ENCODE measurements around the gene MYG1.
A peak's percentile ranks its signal among the peaks of the same experiment; 100 is the strongest.
"Not testable (repeated sequence)": the region's sequence is repeated elsewhere in the genome, so short reads cannot be mapped to it uniquely, and the experiment has no call there.

The MYG1 gene

DNA sequence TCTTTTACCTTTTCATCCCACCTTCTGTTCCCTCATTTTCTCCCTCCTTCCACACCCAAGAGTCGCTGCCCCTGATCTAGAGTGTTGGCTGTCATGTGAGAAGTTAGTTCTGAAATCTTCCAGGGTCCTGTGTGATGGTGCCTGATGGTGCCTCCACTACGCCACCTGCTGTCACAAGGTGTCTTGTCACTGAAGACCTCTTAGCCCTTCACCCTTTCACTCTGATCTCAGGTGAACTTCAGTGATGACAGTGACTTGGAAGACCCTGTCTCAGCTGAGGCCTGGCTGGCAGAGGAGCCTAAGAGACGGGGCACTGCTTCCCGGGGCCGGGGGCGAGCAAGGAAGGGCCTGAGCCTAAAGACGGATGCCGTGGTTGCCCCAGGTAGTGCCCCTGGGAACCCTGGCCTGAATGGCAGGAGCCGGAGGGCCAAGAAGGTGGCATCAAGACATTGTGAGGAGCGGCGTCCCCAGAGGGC, 11.7 kb upstream of the MYG1 start:
- peak; percentile 48 for DNase-seq (ENCODE audit: low read depth)

GRCh38 chr12:53288322-53288721, 11.2 kb upstream of the MYG1 start:
- DNase-seq (ENCODE audit: low read depth), result no peak

GRCh38 chr12:53289891-53290290, 9.6 kb upstream of the MYG1 start:
- DNase-seq (ENCODE audit: low read depth), result no peak

GRCh38 chr12:53290661-53291060, 8.8 kb upstream of the MYG1 start:
- DNase-seq (ENCODE audit: low read depth), result peak; percentile 66

DNA sequence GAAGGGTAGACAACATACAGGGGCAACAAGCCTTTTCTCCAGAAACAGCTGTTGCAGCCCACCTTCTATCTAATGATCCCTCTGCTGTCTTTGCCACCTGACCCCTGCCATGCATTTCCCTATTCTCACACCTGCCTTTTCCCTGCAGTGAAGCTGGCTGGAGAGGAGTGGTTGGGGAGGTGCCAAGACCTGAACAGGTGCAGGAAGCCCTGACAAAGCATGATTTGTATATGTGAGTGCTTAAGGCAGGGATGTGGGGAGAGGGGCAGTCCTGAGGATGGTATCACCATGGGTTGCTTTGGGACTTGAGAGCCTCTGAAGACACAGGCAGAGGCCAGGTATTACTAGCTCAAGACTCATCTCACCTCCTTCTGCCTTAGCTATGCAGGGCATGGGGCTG, 7.1 kb upstream of the MYG1 start:
- no peak for DNase-seq (ENCODE audit: low read depth)

DNA sequence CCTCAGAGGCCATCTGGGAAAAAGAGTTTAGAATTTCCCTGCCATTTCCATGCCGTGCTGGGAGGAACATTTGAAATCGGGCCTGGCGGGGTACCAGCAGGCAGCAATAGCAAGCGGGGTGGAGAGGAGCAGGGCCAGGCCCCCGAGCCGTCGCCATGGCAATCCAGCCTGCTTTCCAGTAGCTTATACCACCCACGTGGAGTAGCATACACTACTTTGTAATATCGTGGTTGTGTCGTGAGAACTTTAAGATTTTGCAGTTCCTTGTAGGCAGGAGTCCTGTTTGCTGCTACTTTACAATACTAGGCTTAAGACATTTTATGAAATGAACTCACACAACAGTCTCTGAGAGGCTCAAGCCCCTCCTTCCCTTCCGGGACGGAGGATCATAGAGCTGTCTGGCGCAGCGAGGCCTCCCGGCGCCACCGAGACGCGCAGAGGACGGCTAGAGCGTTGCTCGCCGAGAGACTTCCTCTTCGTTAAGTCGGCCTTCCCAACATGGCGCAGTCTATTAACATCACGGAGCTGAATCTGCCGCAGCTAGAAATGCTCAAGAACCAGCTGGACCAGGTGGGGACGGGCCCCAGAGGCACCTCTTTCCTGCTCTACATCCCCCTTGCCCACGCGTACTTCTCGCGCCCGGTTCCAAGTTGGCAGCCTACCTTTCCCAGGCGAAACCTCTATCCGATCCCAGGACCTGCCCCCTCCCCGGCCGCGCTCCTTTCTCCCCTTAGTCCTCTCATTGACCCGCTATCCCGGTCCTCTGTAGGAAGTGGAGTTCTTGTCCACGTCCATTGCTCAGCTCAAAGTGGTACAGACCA, 4.2 kb upstream of the MYG1 start, which contains the start of gene PFDN5:
TSS of gene PFDN5 (plus strand) at position 473 of the 821 bp plus-strand sequence. CDS start at position 499, 26 bp downstream.
- peak; percentile 92 for DNase-seq (ENCODE audit: low read depth)

DNA sequence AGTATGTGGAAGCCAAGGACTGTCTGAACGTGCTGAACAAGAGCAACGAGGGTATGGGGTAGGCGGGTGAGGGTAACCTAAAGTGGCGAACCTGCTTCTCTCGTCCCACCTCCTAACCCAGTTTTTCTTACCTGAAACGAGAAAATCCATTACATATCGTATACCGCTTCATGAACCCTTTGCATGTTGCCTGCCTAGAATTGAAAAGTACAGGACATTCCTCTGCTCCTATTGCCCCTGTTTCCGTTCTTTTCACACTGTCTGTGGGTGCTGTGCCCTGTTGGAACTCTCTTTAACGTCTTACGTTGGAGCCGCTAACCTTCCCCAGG, 3.6 kb upstream of the MYG1 start:
- DNase-seq (ENCODE audit: low read depth), result no peak

DNA sequence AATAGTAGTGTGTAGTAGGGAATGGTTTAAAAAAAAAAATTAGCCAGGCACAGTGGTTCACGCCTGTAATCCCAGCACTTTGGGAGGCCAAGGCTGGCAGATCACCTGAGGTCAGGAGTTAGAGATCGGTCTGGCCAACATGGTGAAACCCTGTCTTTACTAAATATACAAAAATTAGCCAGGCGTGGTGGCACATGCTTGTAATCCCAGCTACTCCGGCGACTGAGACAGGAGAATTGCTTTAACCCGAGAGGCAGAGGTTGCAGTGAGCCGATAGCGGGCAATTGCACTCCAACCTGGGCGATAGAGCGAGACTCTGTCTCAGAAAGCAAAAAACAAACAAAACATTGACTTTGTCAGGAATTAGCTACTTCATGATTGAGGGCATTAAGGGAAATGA, 2.4 kb upstream of the MYG1 start:
- not testable (repeated sequence) for DNase-seq (ENCODE audit: low read depth)

DNA sequence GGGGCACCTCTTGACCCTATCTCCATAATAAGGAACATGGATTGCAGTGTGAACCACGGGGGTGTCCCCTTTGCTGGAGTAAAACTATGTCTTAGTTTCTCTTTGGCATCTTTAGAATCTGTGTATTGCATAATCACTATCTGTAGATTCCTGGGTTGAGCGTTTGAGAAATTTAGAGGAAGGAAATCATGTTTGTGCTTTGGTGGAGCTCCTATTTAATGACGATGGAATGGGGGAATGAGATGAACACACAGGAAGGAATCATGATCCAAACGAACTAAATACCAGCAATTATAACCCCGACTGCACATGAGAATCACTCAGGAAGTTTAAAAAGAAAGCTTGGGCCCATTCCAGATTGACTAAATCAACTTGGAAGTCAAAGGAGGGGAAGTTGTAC, 1.3 kb upstream of the MYG1 start:
- peak; percentile 92 for DNase-seq (ENCODE audit: low read depth)

DNA sequence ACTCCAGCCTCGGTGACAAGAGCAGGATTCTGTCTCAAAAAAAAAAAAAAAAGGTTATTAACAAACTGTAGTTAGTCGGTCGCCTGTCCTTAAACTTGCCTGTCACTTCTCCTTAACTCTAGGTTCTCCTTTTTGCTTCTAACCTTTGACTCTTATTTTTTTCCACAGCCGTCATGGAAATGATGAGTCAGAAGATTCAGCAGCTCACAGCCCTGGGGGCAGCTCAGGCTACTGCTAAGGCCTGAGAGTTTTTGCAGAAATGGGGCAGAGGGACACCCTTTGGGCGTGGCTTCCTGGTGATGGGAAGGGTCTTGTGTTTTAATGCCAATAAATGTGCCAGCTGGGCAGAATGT, 418 bp upstream of the MYG1 start:
- peak; percentile 80 for DNase-seq (ENCODE audit: low read depth)

DNA sequence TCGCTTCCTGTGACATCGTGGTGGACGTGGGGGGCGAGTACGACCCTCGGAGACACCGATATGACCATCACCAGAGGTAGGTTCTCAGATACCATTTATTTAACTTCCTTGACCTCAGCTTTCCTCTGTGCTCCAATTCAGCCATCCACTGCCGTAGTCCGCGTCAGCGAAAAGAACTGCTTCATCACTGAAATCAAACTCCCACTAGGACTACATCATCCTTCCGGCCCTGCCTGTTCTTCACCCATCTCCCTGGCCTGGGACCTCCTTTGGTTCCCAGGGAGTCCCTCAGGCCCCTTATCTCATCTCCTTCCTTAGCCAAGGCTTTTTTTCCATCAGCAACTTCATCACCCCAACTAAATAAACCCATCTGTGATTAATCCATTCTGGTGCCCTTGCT, 692 bp downstream of the MYG1 start:
- DNase-seq (ENCODE audit: low read depth), result peak; percentile 59

GRCh38 chr12:53302903-53303302, 3.4 kb downstream of the MYG1 start:
- no peak for DNase-seq (ENCODE audit: low read depth)

DNA sequence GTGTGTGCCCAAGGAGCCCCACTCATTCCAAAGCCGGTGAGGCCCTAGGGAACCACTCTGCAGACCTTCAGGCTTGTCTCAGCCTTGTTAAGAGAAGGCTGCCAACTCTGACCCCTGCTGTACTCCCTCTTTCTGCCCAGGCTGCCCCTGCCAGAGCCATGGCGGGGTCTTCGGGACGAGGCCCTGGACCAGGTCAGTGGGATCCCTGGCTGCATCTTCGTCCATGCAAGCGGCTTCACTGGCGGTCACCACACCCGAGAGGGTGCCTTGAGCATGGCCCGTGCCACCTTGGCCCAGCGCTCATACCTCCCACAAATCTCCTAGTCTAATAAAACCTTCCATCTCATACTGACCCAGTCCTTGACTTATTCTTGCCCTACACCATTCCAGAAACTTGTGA, 7.3 kb downstream of the MYG1 start:
- DNase-seq (ENCODE audit: low read depth), result no peak

- DNase-seq (ENCODE audit: low read depth), result no peak
Observed at GRCh38 chr12:53308276-53308675, 8.8 kb downstream of the MYG1 start.

DNA sequence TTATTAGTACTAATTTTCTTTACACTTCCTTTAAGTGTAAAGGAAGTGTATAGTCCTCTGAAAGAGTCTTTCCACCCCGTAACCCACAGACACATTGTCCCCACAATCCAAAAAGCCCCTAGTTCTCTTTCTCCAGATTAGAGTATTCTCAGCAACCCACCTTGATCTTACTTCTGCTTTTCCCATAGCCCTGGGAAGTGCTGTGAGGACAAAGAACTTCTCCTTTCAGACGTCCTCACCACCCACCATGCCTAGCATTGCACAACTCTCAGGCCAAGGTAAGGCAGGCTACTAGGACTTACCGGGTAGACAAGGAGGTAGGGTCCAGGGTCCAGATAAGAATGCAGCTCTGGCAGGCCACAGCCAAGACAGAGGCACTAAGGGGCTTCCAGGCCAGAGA, 14.5 kb downstream of the MYG1 start:
- no peak for DNase-seq (ENCODE audit: low read depth)

DNA sequence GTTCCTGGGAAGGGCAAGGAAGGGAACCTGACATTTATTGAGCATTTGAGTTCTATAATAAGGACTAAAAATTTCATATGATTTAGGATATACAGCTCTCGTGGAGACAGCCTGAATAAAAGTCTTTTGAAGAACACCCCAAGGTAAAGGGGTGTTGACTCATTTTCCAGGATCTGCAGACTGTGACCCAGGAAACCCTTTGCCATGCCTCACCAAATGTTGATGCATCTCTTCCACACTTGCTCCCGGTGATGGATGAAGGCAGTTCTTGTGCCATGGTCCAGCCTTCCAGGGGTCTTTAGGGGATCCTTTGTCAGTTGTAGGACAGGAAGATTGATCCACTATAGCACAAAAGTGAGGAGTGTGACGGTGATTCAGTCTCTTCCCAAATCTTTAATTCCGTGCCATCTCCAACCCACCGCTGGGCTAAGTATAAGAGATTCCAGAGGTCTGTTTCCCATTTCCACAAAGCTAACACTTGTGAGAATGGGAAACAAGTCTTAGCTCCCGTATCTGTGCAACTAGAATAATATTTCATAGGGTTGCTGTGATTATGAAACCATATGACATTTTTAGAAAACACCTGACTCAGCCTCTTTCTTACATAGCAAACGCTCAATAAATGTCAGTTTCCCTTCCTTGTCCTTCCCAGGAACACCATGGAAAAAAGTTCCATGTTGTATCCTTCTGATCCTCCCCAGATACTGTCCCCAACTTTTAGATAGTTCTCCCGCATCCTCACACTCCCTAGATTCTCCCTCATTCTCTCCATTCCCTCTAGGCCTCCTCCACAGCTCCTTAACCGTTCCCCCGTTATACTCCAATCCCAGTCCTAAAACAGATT, 21.1 kb downstream of the MYG1 start:
- peak; percentile 76 for DNase-seq (ENCODE audit: low read depth)

GRCh38 chr12:53324113-53324778, 24.8 kb downstream of the MYG1 start:
- DNase-seq (ENCODE audit: low read depth), result no peak

GRCh38 chr12:53324779-53325510, 25.4 kb downstream of the MYG1 start:
- DNase-seq (ENCODE audit: low read depth), result peak; percentile 84

GRCh38 chr12:53325511-53326061, 26.1 kb downstream of the MYG1 start:
- no peak for DNase-seq (ENCODE audit: low read depth)

GRCh38 chr12:53326460-53327185, 27.1 kb downstream of the MYG1 start:
- no peak for DNase-seq (ENCODE audit: low read depth)

DNA sequence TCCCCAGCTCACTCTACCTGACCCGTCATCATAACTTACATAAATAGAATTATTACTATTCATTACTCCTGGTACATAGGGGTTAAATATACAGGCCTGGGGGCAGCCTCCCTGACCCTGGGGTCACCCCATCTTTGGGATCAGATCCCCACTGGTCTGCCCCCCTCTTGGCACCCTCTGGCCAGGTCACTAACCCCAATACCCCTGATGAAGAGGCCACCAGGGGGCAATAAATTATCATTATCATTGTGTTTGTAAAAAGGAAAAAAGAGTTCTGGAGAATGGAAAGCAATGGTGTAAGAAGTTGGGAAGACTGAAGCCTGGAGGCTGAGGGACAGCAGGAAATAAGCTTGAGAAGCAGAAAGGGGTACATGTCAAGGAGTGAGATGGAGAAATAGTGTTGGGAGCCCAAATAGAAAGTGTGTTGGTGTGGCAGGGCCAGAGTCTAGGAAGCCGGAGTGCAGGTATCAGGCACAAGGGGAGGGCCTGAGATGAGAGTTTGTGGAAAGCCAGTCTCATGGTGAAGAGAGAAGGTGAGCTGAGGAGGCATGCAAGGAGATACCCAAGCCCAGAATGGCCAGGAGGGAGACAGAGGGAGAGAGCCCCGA, 28.0 kb downstream of the MYG1 start:
- DNase-seq (ENCODE audit: low read depth), result peak; percentile 43

Measured in amniotic epithelial cell (primary cell).